NCI-H510A (cell line): ENCODE data around the gene ZBTB44.
"Not testable (repeated sequence)": the region's sequence is repeated elsewhere in the genome, so short reads cannot be mapped to it uniquely, and the experiment has no call there.

Experiments
- DNase-seq: peaks from one replicate; lab custom pipeline; 2025; lab: John Stamatoyannopoulos, UW

The ZBTB44 gene

DNA sequence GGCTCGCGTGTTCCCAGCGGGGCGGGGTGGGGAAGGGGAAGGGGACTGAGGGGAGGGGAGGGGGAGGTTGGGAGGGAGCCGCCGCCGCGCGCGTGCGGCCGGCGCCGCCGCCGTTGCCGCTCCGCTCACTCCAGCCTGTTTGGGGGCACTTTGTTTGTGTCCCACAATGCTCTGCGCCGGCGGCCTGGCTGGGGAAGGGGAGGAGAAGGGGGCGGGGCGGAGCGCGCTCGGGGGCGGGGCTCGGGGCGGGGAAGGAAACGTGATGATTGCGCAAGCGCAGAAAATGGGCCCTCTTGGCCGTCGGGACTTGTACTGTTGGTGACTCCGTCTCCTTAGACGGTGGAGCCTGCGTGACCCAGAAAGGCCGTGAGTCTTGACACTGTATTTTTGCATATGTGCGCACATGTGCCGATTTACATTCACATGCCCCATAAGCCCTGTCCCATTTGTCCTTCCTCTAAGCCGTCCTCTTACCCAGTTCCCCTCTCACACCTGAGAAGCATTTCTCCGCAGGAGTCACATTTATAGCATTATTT lies at the start of gene ZBTB44:
ZBTB44 (minus strand) TSS at position 168 of the 536 bp plus-strand sequence. CDS start 53,044 bp downstream, outside the sequence.
- peak; percentile 68 for DNase-seq

GRCh38 chr11:130359419-130359818 lies 44.7 kb upstream of the ZBTB44 start:
- no peak for DNase-seq

- DNase-seq = no peak
Observed at GRCh38 chr11:130358398-130358797, 43.7 kb upstream of the ZBTB44 start.

DNA sequence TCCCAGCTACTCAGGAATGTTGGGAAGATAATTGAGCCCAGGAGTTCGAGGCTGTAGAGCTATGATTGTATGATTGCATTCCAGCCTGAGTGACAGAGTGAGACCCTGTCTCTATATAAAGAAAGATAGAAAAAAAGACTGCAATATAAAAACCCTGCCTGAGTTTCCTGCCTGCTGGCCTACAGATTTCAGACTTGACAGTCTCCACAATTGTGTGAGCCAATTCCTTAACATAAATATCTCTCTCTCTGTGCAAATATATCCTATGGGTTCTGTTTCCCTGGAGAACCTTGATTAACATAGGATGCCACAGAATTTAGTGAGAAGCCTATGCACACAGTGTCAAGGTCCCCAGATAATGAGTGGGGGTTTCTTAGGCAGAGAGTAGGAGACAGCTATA lies 32.5 kb upstream of the ZBTB44 start:
- no peak for DNase-seq

DNA sequence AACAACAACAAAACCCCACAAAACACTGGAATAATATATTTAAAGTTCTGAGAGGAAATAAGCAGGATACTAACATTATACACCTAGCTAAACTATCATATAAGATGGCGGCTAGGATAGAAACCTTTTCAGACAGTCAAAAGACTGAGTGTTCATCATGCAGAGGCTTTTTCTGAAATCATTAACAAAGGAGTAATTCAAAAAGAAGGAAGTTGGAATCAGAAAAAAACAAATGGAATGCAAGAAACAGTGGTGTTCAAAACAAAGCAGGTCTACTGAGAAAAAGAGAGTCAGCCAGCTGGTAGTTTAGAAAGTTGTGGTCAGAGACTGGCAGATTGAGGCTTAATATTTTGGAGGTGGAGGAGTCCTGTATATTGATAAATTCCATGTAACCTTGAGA lies 30.1 kb upstream of the ZBTB44 start:
- no peak for DNase-seq

DNA sequence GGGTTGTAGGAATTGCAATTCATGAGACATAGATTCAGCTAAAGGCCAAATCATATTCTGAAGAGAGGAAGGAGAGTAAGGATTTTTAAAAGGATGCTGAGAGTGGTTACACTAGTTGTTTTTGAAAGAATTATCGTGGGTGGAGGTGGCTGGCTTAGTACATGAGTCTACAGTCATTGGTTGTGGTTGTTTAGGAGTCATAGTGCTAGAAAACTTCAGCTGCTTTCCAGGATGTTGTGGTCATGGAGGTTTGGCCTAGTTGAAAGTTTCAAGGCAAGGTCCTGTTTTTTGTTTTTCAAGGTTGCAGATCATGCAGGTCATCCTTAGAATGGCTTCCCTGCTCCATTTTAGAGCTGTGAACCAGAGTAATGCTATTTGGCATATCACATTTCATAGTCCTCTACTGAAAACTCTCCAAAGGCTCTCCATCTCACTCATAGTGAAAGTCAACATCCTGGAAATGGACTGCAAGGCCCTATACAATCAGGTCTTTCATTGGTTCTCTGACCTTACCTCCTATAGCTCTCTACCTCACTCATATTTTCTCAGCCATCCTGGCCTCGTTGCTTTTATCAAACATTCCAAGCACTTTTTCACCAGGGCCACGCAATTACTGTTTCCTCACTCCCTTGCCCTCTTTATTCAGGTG lies 26.1 kb upstream of the ZBTB44 start:
- no peak for DNase-seq

DNA sequence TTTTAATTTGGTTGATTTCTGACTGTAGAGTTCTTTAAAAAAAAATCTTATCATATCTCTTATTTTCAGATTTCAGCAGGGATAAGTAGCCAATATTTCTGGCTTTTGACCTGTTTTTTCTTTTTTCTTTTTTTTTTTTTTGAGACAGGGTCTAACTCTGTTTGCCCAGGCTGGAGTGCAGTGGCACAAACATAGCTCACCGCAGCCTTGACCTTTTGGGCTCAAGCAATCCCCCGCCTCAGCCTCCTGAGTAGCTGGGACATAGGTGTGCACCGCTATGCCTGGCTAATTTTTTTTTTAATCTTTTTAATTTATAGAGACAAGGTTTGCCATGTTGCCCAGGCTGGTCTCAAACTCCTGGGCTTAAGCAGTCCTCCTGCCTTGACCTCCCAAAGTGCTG lies 23.9 kb upstream of the ZBTB44 start:
- no peak for DNase-seq

- no peak for DNase-seq
Observed at GRCh38 chr11:130337281-130338089, 22.8 kb upstream of the ZBTB44 start.

- DNase-seq = not testable (repeated sequence)
Observed at GRCh38 chr11:130331397-130331796, 16.7 kb upstream of the ZBTB44 start.

- DNase-seq = no peak
Observed at GRCh38 chr11:130330101-130330684, 15.5 kb upstream of the ZBTB44 start.

GRCh38 chr11:130328420-130328819 lies 13.7 kb upstream of the ZBTB44 start:
- DNase-seq = no peak

GRCh38 chr11:130327716-130328115 lies 13.0 kb upstream of the ZBTB44 start:
- no peak for DNase-seq

DNA sequence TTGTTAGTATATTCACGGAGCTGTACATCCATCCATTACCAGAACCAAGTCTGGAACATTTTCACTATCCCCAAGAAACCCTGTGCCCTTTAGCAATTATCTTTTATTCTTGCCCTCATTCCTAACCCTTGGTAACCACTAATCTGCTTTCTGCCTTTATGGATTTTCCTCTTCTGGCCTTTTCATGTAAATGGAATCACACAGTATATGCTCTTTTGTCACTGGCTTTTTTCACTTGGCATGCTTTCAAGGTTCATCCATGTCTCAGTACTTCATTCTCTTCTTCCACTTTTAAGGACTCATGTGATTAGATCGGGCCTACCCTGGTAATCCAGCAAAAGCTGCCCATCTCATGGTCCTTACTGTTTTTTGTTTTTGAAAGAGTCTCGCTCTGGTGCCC lies 11.0 kb upstream of the ZBTB44 start:
- no peak for DNase-seq

GRCh38 chr11:130323452-130324450 lies 9.0 kb upstream of the ZBTB44 start:
- DNase-seq = no peak

DNA sequence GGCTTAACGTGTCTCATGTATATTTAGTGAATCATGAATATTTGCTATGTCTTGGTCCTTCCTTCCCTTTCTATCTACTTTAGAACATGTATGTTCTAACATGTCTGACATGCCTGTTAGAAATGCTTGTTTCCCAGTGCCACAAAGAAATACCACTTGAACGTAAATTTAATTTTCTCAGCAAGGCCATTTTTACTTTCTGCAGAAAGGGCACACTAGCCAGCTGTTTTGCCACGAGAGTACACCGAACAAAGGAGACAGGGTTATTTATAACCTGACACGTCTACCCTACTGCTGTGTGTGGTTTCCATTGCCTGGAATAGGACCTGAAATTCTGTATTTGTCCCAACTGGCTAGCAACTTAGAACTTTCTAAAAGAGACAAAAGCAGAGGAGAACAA lies 7.4 kb upstream of the ZBTB44 start:
- DNase-seq = no peak

- no peak for DNase-seq
Observed at GRCh38 chr11:130318031-130318673, 3.4 kb upstream of the ZBTB44 start.

DNA sequence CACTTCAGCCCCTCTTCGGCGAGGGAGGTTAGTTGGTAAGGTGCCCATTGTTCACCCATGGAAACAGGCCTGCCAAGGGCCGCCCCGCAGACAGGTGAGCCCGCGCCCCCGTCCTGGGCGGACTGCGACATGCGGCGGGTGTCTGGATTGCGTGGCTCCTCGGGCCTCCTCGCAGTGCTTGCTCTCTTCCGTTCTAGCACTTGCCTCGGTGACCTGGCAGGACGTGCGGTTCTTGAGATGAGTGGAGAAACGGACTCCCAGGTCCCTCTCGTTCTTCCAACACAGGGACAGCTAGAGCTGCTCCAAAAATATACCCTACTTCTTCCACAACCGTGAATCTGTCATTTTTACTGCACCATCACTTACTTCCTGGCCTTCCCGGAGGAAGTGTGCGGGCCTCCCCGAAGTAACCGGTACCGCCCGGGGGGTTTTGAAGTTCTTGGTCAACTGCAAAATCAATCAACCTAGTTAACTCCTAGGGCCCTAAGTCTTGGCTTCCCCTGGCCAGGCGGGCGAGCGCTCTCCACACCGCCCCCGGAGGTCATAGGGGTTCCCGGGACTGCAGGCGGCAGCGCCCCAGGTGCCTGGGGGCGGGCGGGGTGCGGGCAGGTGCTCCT lies 745 bp upstream of the ZBTB44 start:
- no peak for DNase-seq

- peak; percentile 44 for DNase-seq
Observed at GRCh38 chr11:130314184-130314749, 450 bp downstream of the ZBTB44 start.

DNA sequence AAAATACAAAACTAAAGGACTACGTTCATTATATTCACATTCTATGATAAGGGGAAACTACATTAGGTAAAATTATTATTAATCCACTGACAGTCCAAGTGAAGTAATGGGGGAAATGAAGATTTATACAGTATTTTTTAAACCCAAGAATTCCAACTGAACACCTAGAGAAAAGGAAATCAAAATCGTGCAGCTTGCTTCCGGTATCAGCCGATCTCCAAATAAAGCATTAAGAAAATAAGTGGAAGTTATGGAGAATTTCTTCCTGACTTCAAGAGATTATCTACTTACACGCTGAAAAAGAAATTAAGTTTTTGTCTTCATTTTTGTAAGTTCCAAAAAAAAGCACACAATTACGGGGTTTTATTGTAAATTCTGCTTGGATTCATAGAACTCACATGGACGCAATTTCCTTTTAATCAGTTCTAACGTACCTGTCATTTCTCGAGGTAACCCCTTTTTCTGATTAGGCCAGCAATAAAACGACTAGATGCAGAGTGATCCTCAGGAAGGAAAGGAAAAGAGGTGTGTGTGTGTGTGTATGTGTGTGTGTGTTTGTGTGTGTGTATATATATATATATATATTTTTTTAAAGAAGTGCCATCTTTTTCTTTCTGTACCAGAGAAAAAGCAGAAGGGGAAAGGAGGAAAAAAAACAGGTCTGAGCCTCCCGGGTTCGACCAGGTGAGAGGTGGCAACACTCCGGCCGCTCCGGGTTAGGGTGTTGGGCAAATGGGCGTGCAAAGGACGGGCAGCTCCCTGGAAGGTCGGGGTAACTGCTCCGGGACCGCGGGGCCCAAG lies 1.1 kb downstream of the ZBTB44 start:
- no peak for DNase-seq
